Measurements from ENCODE around the gene KNL1.

- TF ChIP-seq CTCF (IDR thresholded peaks at IDR 0.05; ENCODE audit: low read length) (no peak), EZH2phosphoT487 (IDR thresholded peaks at IDR 0.05; ENCODE audit: low read length) (no peak), EZH2 (optimal IDR thresholded peaks at IDR 0.05; ENCODE audit: low read depth, low read length) (no peak)
These were observed 45.6 kb downstream of the KNL1 start for GRCh38 chr15:40639677-40640076.

Measured in MM.1S (cell line).